GM23248 (cell line): ENCODE data around the gene URM1. TPM values are rescaled to one million over a fixed set of nuclear protein-coding genes. Genes with fewer than 3 reads are reported as not detected.
A peak's percentile ranks its signal among the peaks of the same experiment; 100 is the strongest.

ENCODE experiments used
- DNase-seq: peaks from one replicate; pipeline ENCODE4 v3.0.0-alpha.2; 2015
- H2AFZ ChIP-seq: fragments of 200-600 bp; sonication (generic); 2 replicates; pipeline ENCODE4 v1.6.1; 2016; ENCODE audit warnings: antibody characterized with exemption
- H3F3A ChIP-seq: fragments of 200-600 bp; sonication (generic); 2 replicates; pipeline ENCODE4 v1.6.1; 2016; ENCODE audit warnings: mild to moderate bottlenecking, antibody characterized with exemption, mixed run types; ENCODE audit not compliant: insufficient read depth
- H3K27ac ChIP-seq: fragments of 200-600 bp; sonication (generic); 2 replicates; pipeline ENCODE4 v1.5.1; 2016; ENCODE audit warnings: mild to moderate bottlenecking
- H3K27me3 ChIP-seq: fragments of 200-600 bp; sonication (generic); replicated peaks from 2 replicates; pipeline ENCODE4 v1.6.1; 2016; ENCODE audit warnings: mild to moderate bottlenecking; ENCODE audit not compliant: insufficient read depth
- H3K36me3 ChIP-seq: fragments of 200-600 bp; sonication (generic); 2 replicates; pipeline ENCODE4 v1.6.1; 2016; ENCODE audit warnings: low read depth, mild to moderate bottlenecking
- H3K4me1 ChIP-seq: fragments of 200-600 bp; sonication (generic); 2 replicates; pipeline ENCODE4 v1.6.1; 2016; ENCODE audit warnings: mild to moderate bottlenecking; ENCODE audit not compliant: insufficient read depth
- H3K4me2 ChIP-seq: fragments of 200-600 bp; sonication (generic); one replicate; pipeline ENCODE4 v1.6.1; 2016; ENCODE audit warnings: mild to moderate bottlenecking; ENCODE audit not compliant: unreplicated experiment
- H3K4me3 ChIP-seq: fragments of 200-600 bp; sonication (generic); 2 replicates; pipeline ENCODE4 v1.5.1; 2016; ENCODE audit warnings: mild to moderate bottlenecking
- H3K79me2 ChIP-seq: fragments of 200-600 bp; sonication (generic); 2 replicates; pipeline ENCODE4 v1.6.1; 2016; ENCODE audit warnings: mild to moderate bottlenecking; ENCODE audit not compliant: insufficient read depth
- H3K9ac ChIP-seq: fragments of 200-600 bp; sonication (generic); 2 replicates; pipeline ENCODE4 v1.6.1; 2016; ENCODE audit warnings: mild to moderate bottlenecking
- H3K9me2 ChIP-seq: fragments of 200-600 bp; sonication (generic); 2 replicates; pipeline ENCODE4 v1.6.1; 2016; ENCODE audit warnings: mixed run types, mild to moderate bottlenecking, moderate library complexity; ENCODE audit not compliant: insufficient read depth
- H3K9me3 ChIP-seq: fragments of 200-600 bp; sonication (generic); one replicate; pipeline ENCODE4 v1.6.1; 2017; ENCODE audit warnings: low read depth
- H4K20me1 ChIP-seq: fragments of 200-600 bp; sonication (generic); 2 replicates; pipeline ENCODE4 v1.6.0; 2016; ENCODE audit not compliant: insufficient read depth
- EZH2 ChIP-seq: fragments of 200-600 bp; sonication (generic); IDR thresholded peaks from 2 replicates; pipeline ENCODE4 v1.6.1; 2018; ENCODE audit warnings: antibody characterized with exemption, mild to moderate bottlenecking; ENCODE audit not compliant: insufficient read depth, poor library complexity, severe bottlenecking
- EZH2phosphoT487 ChIP-seq: fragments of 200-600 bp; sonication (generic); IDR thresholded peaks from 2 replicates; pipeline ENCODE4 v1.6.1; 2018; ENCODE audit warnings: antibody characterized with exemption, moderate library complexity, mild to moderate bottlenecking, low read depth; ENCODE audit not compliant: insufficient read depth
- WGBS, 2 experiments: methylation state at CpG; one replicate each; pipeline ENCODE4 v1.1.6; 2015 to 2017; ENCODE audit warnings: low lambda C conversion rate in 2 of 2, low coverage in 1 of 2; ENCODE audit errors: missing lambda C conversion rate in 2 of 2; 5-methylcytosine and 5-hydroxymethylcytosine counted together
- in situ Hi-C: fragments of 300-500 bp; cut with MboI; formaldehyde crosslinking; loops from 2 replicates; pipeline ENCODE4 v1.15.0; 2020
- polyA plus RNA-seq: library from polyadenylated mRNA; unstranded; fragments of >200 nt; fragmentation: Nextera tagmentation; extraction: Ambion mirVana; gene quantifications from 2 replicates; pipeline ENCODE4 v1.2.1, GENCODE V29; 2016
- total RNA-seq: library from RNA; depleted of rRNA; stranded (reverse); fragments of >200 nt; shearing (Covaris generic); gene quantifications from 2 replicates; pipeline ENCODE4 v1.2.3, GENCODE V29; 2014

The URM1 gene
- total and polyA plus RNA-seq, 2 experiments from 2014 or later: 59.2 to 64.4 TPM

DNA sequence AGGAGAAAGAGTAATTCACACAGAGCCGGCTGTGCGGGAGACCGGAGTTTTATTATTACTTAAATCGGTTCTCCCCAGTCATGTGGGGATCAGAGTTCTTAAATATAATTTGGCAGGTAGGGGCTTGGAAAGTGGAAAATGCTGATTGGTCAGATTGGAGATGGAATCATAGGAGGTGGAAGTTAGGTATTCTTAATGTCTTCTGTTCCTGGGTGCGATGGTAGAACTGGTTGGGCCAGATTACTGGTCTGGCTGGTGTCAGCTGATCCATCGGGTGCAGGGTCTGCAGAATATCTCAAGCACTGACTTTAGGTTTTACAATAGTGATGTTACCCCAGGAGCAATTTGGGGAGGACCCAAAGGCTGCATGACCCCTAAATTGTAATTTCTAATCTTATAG lies 44.8 kb downstream of the URM1 start:
- H3K9me3 ChIP-seq: no peaks in the 10 kb centered on the region
- H3K27ac ChIP-seq: no peak overlapping the region
- peaks cover 21% of the 10 kb centered on the region for H3K27me3 ChIP-seq
- no peaks in the 10 kb centered on the region for H3K36me3 ChIP-seq
- no peaks in the 10 kb centered on the region for H3K9me2 ChIP-seq
- 0 out of 2 replicates have a peak, but pooled peaks cover 7% of the 10 kb centered on the region for H3K4me1 ChIP-seq
- no peak overlapping the region for H3K4me3 ChIP-seq
- no peak for DNase-seq
- H3K4me2 ChIP-seq: no peak overlapping the region
- H3F3A ChIP-seq: no peaks in the 10 kb centered on the region
- TF ChIP-seq EZH2phosphoT487: no peak
- no peak for TF ChIP-seq EZH2
- H3K9ac ChIP-seq: no peak overlapping the region
- in situ Hi-C loops: no loop called here
- H2AFZ ChIP-seq: no peak overlapping the region
- H3K79me2 ChIP-seq: peaks cover 2% of the 10 kb centered on the region
- H4K20me1 ChIP-seq: no peaks in the 10 kb centered on the region
- WGBS, 2 experiments: 37% methylated on average over 6 of the region's 6 CpGs

DNA sequence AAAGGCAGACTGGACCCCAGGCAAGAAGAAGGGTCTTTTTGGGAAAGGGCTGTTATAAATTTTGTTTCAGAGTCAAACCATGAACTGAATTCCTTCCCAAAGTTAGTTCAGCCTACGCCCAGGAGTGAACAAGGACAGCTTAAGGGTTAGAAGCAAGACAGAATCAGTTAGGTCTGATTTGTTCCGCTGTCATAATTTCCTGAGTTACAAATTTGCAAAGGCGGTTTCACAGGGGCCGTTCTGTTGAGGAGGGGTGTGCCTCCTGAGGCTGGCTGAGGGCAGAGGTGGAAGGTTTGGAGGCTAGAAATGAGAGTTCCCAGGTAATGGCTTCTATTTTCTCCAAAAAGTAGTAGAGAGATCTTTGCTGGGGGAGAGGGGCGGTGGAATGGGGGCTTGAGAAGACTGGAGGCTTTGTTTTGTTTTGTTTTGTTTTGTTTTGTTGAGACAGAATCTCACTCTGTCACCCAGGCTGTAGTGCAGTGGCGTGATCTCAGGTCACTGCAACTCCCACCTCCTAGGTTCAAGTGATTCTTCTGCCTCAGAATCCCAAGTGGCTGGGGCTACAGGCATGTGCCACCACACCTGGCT lies 45.4 kb downstream of the URM1 start:
- Histone ChIP-seq H4K20me1 (no peaks in the 10 kb centered on the region), H3K79me2 (peaks cover 8% of the 10 kb centered on the region), H3K9me2 (no peaks in the 10 kb centered on the region), H3F3A (no peaks in the 10 kb centered on the region), H3K4me2 (no peak overlapping the region), H3K4me1 (0 out of 2 replicates have a peak, but pooled peaks cover 7% of the 10 kb centered on the region), H3K27me3 (peaks cover 21% of the 10 kb centered on the region), H3K27ac (no peak overlapping the region), H3K36me3 (no peaks in the 10 kb centered on the region), H3K4me3 (no peak overlapping the region), H2AFZ (no peak overlapping the region), H3K9ac (no peak overlapping the region), H3K9me3 (no peaks in the 10 kb centered on the region)
- 43 to 58% methylated on average over 6 of the region's 6 CpGs for WGBS, 2 experiments
- in situ Hi-C loops: no loop called here
- TF ChIP-seq EZH2: no peak
- no peak for TF ChIP-seq EZH2phosphoT487
- no peak for DNase-seq

DNA sequence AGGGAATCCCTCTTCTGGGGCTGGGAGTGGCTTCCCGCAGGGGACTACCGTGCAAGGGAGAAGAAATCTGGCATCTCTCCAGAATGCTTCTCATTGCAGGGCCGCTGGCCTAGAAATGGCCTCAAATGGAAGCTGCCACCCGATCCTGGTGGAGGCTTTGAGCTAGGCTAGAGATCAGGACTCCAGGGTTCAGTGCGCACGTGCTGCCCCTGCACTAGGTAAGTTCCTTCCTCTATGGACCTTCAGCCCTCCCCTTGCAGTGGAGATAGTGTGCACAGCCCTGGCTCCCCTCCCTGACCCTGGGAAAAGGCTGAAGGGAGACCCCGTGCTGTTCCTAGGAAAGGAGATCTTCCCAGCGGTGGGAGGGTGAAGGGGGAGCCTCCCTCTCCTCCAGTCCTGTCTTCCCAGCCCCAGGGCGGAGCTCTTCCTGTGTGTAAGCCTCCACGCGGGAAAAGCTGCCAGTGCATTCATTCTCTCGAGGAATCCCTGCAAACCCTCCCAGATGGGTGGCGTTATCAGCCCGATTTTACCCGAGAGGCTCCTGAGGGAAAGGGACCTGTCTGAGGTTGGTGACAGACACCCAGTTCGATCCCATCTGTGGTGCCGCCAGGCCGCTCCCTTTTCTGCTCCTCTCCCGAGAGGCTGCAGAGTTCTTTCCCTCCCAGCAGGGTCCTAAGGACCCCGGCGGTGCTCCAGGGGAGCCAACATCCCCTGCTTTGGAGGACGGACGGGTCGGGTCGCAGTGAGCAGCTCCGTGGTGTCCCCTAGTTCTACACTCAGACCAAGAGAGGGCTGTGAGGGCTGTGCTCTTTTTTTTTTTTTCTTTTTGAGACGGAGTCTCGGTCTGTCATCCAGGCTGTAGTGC lies 48.1 kb downstream of the URM1 start:
- no peaks in the 10 kb centered on the region for H3K9me2 ChIP-seq
- H3F3A ChIP-seq: no peaks in the 10 kb centered on the region
- peak overlapping the region; percentile 96 for H3K9ac ChIP-seq
- no peaks in the 10 kb centered on the region for H3K9me3 ChIP-seq
- peaks cover 17% of the 10 kb centered on the region for H3K27me3 ChIP-seq
- H3K4me2 ChIP-seq: peak overlapping the region; percentile 80
- H3K4me3 ChIP-seq: peak overlapping the region; percentile 92
- H4K20me1 ChIP-seq: no peaks in the 10 kb centered on the region
- in situ Hi-C loops: no loop called here
- no peak overlapping the region for H3K27ac ChIP-seq
- no peak for TF ChIP-seq EZH2
- TF ChIP-seq EZH2phosphoT487: no peak
- peak overlapping the region; percentile 97 for H2AFZ ChIP-seq
- 5 to 7% methylated on average over 28 of the region's 28 CpGs for WGBS, 2 experiments
- peaks cover under 1% of the 10 kb centered on the region; the same call in 1 of the 2 replicates for H3K36me3 ChIP-seq
- DNase-seq: peak; percentile 67
- peaks cover 27% of the 10 kb centered on the region for H3K4me1 ChIP-seq
- peaks cover 20% of the 10 kb centered on the region for H3K79me2 ChIP-seq

DNA sequence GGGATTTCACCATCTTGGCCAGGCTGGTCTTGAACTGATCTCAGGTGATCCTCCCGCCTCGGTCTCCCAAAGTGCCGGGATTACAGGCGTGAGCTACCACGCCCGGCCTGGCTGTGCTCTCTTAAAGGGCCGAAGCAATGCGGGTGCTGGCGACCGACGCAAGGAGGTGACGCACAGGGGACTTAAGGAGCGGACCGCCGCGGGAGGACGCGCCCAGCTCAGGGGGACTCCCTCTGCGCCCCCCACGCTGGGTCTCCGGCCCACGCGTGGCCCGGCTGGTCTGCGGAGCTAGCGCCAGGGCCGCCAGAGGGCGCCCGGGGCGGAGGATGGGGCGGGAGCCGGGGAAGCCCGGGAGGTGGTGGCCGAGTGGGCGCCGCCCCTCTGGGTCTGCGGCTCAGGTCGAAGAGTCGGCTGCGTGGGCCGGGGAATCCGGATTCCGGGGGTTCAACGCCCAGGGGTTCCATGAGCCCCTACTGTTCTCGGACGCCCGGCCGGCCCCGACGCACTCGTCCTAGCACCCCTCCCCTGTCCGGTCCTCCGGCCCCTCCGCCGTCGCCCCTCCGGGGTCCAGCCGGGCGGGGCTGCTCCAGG lies 49.0 kb downstream of the URM1 start:
- H3K27ac ChIP-seq: peak overlapping the region; percentile 86
- H3F3A ChIP-seq: no peaks in the 10 kb centered on the region
- peaks cover 20% of the 10 kb centered on the region for H3K79me2 ChIP-seq
- peak; percentile 90 for DNase-seq
- no peaks in the 10 kb centered on the region for H4K20me1 ChIP-seq
- H3K36me3 ChIP-seq: peaks cover 10% of the 10 kb centered on the region; the same call in 1 of the 2 replicates
- H3K4me1 ChIP-seq: peaks cover 27% of the 10 kb centered on the region
- 0 to 2% methylated on average over 41 to 49 of the region's 59 CpGs for WGBS, 2 experiments
- peaks cover 8% of the 10 kb centered on the region for H3K27me3 ChIP-seq
- peak overlapping the region; percentile 96 for H3K9ac ChIP-seq
- H2AFZ ChIP-seq: peak overlapping the region; percentile 97
- TF ChIP-seq EZH2 (no peak), EZH2phosphoT487 (no peak)
- peak overlapping the region; percentile 80 for H3K4me2 ChIP-seq
- no peaks in the 10 kb centered on the region for H3K9me2 ChIP-seq
- peak overlapping the region; percentile 92 for H3K4me3 ChIP-seq
- H3K9me3 ChIP-seq: no peaks in the 10 kb centered on the region
- in situ Hi-C loops: no loop called here
